ENCODE data around the gene MPP7.

GRCh38 chr10:28285816-28286215 lies 17.0 kb downstream of the MPP7 start:
- no peak for TF ChIP-seq POLR2A (IDR thresholded peaks at IDR 0.05)
- no peak for TF ChIP-seq EP300 (IDR thresholded peaks at IDR 0.05)

All from upper lobe of left lung (tissue), 4 donors.